GM23248 (cell line): ENCODE measurements around the gene SGCE. TPM values are rescaled to one million over a fixed set of nuclear protein-coding genes. Genes with fewer than 3 reads are reported as not detected.

ENCODE experiments used
- DNase-seq: peaks from one replicate; pipeline ENCODE4 v3.0.0-alpha.2; 2015
- H2AFZ ChIP-seq: fragments of 200-600 bp; sonication (generic); 2 replicates; pipeline ENCODE4 v1.6.1; 2016; ENCODE audit warnings: antibody characterized with exemption
- H3F3A ChIP-seq: fragments of 200-600 bp; sonication (generic); 2 replicates; pipeline ENCODE4 v1.6.1; 2016; ENCODE audit warnings: mild to moderate bottlenecking, antibody characterized with exemption, mixed run types; ENCODE audit not compliant: insufficient read depth
- H3K27ac ChIP-seq: fragments of 200-600 bp; sonication (generic); 2 replicates; pipeline ENCODE4 v1.5.1; 2016; ENCODE audit warnings: mild to moderate bottlenecking
- H3K27me3 ChIP-seq: fragments of 200-600 bp; sonication (generic); replicated peaks from 2 replicates; pipeline ENCODE4 v1.6.1; 2016; ENCODE audit warnings: mild to moderate bottlenecking; ENCODE audit not compliant: insufficient read depth
- H3K36me3 ChIP-seq: fragments of 200-600 bp; sonication (generic); 2 replicates; pipeline ENCODE4 v1.6.1; 2016; ENCODE audit warnings: low read depth, mild to moderate bottlenecking
- H3K4me1 ChIP-seq: fragments of 200-600 bp; sonication (generic); 2 replicates; pipeline ENCODE4 v1.6.1; 2016; ENCODE audit warnings: mild to moderate bottlenecking; ENCODE audit not compliant: insufficient read depth
- H3K4me2 ChIP-seq: fragments of 200-600 bp; sonication (generic); one replicate; pipeline ENCODE4 v1.6.1; 2016; ENCODE audit warnings: mild to moderate bottlenecking; ENCODE audit not compliant: unreplicated experiment
- H3K4me3 ChIP-seq: fragments of 200-600 bp; sonication (generic); 2 replicates; pipeline ENCODE4 v1.5.1; 2016; ENCODE audit warnings: mild to moderate bottlenecking
- H3K79me2 ChIP-seq: fragments of 200-600 bp; sonication (generic); 2 replicates; pipeline ENCODE4 v1.6.1; 2016; ENCODE audit warnings: mild to moderate bottlenecking; ENCODE audit not compliant: insufficient read depth
- H3K9ac ChIP-seq: fragments of 200-600 bp; sonication (generic); 2 replicates; pipeline ENCODE4 v1.6.1; 2016; ENCODE audit warnings: mild to moderate bottlenecking
- H3K9me2 ChIP-seq: fragments of 200-600 bp; sonication (generic); 2 replicates; pipeline ENCODE4 v1.6.1; 2016; ENCODE audit warnings: mixed run types, mild to moderate bottlenecking, moderate library complexity; ENCODE audit not compliant: insufficient read depth
- H3K9me3 ChIP-seq: fragments of 200-600 bp; sonication (generic); one replicate; pipeline ENCODE4 v1.6.1; 2017; ENCODE audit warnings: low read depth
- H4K20me1 ChIP-seq: fragments of 200-600 bp; sonication (generic); 2 replicates; pipeline ENCODE4 v1.6.0; 2016; ENCODE audit not compliant: insufficient read depth
- EZH2 ChIP-seq: fragments of 200-600 bp; sonication (generic); IDR thresholded peaks from 2 replicates; pipeline ENCODE4 v1.6.1; 2018; ENCODE audit warnings: antibody characterized with exemption, mild to moderate bottlenecking; ENCODE audit not compliant: insufficient read depth, poor library complexity, severe bottlenecking
- EZH2phosphoT487 ChIP-seq: fragments of 200-600 bp; sonication (generic); IDR thresholded peaks from 2 replicates; pipeline ENCODE4 v1.6.1; 2018; ENCODE audit warnings: antibody characterized with exemption, moderate library complexity, mild to moderate bottlenecking, low read depth; ENCODE audit not compliant: insufficient read depth
- WGBS, 2 experiments: methylation state at CpG; one replicate each; pipeline ENCODE4 v1.1.6; 2015 to 2017; ENCODE audit warnings: low lambda C conversion rate in 2 of 2, low coverage in 1 of 2; ENCODE audit errors: missing lambda C conversion rate in 2 of 2; 5-methylcytosine and 5-hydroxymethylcytosine counted together
- in situ Hi-C: fragments of 300-500 bp; cut with MboI; formaldehyde crosslinking; loops from 2 replicates; pipeline ENCODE4 v1.15.0; 2020
- polyA plus RNA-seq: library from polyadenylated mRNA; unstranded; fragments of >200 nt; fragmentation: Nextera tagmentation; extraction: Ambion mirVana; gene quantifications from 2 replicates; pipeline ENCODE4 v1.2.1, GENCODE V29; 2016
- total RNA-seq: library from RNA; depleted of rRNA; stranded (reverse); fragments of >200 nt; shearing (Covaris generic); gene quantifications from 2 replicates; pipeline ENCODE4 v1.2.3, GENCODE V29; 2014

SGCE gene
- total and polyA plus RNA-seq, 2 experiments from 2014 or later = 71.4 to 120 TPM

DNA sequence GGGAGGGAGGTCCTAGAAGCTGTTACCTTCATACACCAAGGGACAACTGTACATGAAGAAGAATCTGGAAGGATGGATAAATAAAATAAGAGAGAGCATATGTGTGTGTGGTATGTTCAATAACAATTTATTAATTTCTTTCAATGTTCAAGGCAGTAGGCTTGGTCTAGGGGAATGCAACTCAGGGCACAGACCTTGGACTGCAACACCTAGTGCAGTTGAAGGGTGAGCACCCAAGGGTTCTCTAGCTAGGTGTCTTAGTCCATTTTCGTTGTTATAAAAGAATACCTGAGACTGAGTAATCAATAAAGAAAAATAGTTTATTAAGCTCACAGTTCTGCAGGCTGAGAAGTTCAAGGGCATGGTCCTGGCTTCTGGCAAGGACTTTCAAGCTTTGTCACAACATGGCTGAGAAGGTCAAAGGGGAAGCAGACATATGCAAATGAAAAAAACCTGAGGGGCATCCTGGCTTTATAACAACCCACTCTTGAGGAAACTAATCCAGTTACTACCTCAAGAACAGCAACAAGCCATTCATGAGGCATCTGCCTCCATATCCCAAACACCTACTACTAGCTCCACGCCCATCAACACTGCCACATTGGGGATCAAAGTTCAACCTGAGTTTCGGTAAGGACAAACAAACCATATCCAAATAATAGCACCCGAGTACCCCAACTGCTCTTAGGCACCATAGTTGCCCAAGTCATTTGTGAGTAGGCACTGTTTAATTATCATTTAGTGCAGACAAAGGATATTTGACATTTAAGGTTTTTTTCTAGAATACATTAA lies 15.7 kb upstream of the SGCE start:
- DNase-seq = no peak
- Histone ChIP-seq H3F3A (no peaks in the 10 kb centered on the region), H2AFZ (no peak overlapping the region), H3K4me2 (no peak overlapping the region), H3K4me1 (no peaks in the 10 kb centered on the region), H3K79me2 (no peaks in the 10 kb centered on the region), H3K9ac (no peak overlapping the region), H3K27me3 (no peaks in the 10 kb centered on the region), H3K9me3 (no peaks in the 10 kb centered on the region), H3K27ac (no peak overlapping the region), H3K4me3 (no peak overlapping the region), H4K20me1 (no peaks in the 10 kb centered on the region), H3K9me2 (no peaks in the 10 kb centered on the region), H3K36me3 (no peaks in the 10 kb centered on the region)
- WGBS, 2 experiments = 59 to 63% methylated on average over 4 of the region's 4 CpGs
- in situ Hi-C loops = no loop called here
- TF ChIP-seq EZH2 (no peak), EZH2phosphoT487 (no peak)

GRCh38 chr7:94669773-94670495 lies 14.0 kb upstream of the SGCE start:
- H2AFZ ChIP-seq = no peak overlapping the region
- no peaks in the 10 kb centered on the region for H3K9me3 ChIP-seq
- no peaks in the 10 kb centered on the region for H3K36me3 ChIP-seq
- H3K27ac ChIP-seq = no peak overlapping the region
- DNase-seq = no peak
- H3K4me3 ChIP-seq = no peak overlapping the region
- H3K4me1 ChIP-seq = no peaks in the 10 kb centered on the region
- no peaks in the 10 kb centered on the region for H3K9me2 ChIP-seq
- no peaks in the 10 kb centered on the region for H3F3A ChIP-seq
- H4K20me1 ChIP-seq = no peaks in the 10 kb centered on the region
- H3K9ac ChIP-seq = no peak overlapping the region
- H3K4me2 ChIP-seq = no peak overlapping the region
- H3K27me3 ChIP-seq = no peaks in the 10 kb centered on the region
- TF ChIP-seq EZH2phosphoT487 = no peak
- no peak for TF ChIP-seq EZH2
- in situ Hi-C loops = no loop called here
- no peaks in the 10 kb centered on the region for H3K79me2 ChIP-seq
- 56 to 67% methylated on average over 1 of the region's 1 CpG for WGBS, 2 experiments

DNA sequence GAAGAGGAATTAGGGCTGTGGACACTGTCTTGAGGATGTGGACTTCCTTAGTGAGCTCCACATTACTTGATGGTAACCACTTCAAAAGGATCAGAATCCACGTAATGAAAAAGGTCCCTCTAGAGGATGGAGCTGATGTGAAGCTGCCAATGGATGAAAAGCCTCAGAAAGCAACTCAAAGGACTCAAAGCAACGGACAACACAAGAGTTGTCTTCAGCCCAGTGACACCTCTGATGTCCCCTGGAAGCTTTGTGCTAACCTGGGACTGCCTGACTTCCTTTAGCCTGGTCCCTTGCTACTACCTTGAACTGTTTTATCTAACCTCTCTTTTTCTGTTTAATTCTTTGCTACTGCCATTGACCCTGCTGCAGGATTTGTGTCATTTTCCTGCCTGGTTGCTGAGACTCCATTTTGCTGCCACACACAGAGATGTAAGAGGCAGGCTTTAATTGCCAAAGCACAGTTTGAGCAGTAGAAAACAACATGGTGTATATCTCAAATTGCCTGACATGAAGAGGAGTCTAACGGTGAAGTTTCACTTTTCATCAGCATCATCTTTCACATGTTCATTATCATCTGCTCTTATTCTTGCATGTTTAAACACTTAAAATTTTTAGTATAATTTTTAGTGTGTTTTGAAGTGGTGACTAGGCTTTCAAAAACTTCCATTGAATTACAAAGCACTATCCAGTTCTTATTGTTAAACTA lies 11.1 kb upstream of the SGCE start:
- in situ Hi-C loops = no loop called here
- Histone ChIP-seq H3F3A (no peaks in the 10 kb centered on the region), H3K9me2 (no peaks in the 10 kb centered on the region), H3K36me3 (no peaks in the 10 kb centered on the region), H3K79me2 (no peaks in the 10 kb centered on the region), H3K9ac (no peak overlapping the region), H2AFZ (no peak overlapping the region), H3K27ac (no peak overlapping the region), H3K4me1 (no peaks in the 10 kb centered on the region), H3K9me3 (no peaks in the 10 kb centered on the region), H3K4me3 (no peak overlapping the region), H3K4me2 (no peak overlapping the region), H3K27me3 (no peaks in the 10 kb centered on the region), H4K20me1 (no peaks in the 10 kb centered on the region)
- 78 to 89% methylated on average over 3 of the region's 3 CpGs for WGBS, 2 experiments
- TF ChIP-seq EZH2 = no peak
- no peak for TF ChIP-seq EZH2phosphoT487
- no peak for DNase-seq

GRCh38 chr7:94665426-94665825 lies 9.5 kb upstream of the SGCE start:
- TF ChIP-seq EZH2phosphoT487 (no peak), EZH2 (no peak)

More at GRCh38 chr7:94665426-94665825, 9.5 kb upstream of the SGCE start:
- Histone ChIP-seq H3K9me3 (no peaks in the 10 kb centered on the region), H2AFZ (no peak overlapping the region), H3K27me3 (no peaks in the 10 kb centered on the region), H3K4me2 (no peak overlapping the region), H3K4me3 (no peak overlapping the region), H3K9ac (no peak overlapping the region), H3F3A (no peaks in the 10 kb centered on the region), H3K79me2 (no peaks in the 10 kb centered on the region), H4K20me1 (no peaks in the 10 kb centered on the region), H3K36me3 (no peaks in the 10 kb centered on the region), H3K27ac (no peak overlapping the region), H3K4me1 (no peaks in the 10 kb centered on the region), H3K9me2 (no peaks in the 10 kb centered on the region)
- in situ Hi-C loops = no loop called here
- WGBS, 2 experiments = 92 to 93% methylated on average over 18 of the region's 18 CpGs
- DNase-seq = no peak
